DOHH2 (cell line): ENCODE results near the gene TMEM252.

Experiments used
- H3F3A ChIP-seq: fragments of 200-600 bp; sonication (generic), shearing (Covaris generic); 2 replicates; pipeline ENCODE4 v1.6.0; 2016; ENCODE audit warnings: antibody characterized with exemption, mild to moderate bottlenecking; ENCODE audit not compliant: control insufficient read depth, insufficient read depth
- H3K27ac ChIP-seq: fragments of 200-600 bp; sonication (generic); 2 replicates; pipeline ENCODE4 v1.5.1; 2014; ENCODE audit warnings: low read depth, mild to moderate bottlenecking, low read length, moderate library complexity
- H3K27me3 ChIP-seq: fragments of 200-600 bp; sonication (generic); 2 replicates; pipeline ENCODE4 v1.6.1; 2014; ENCODE audit warnings: mild to moderate bottlenecking, low read length, mixed read lengths; ENCODE audit not compliant: control insufficient read depth
- H3K36me3 ChIP-seq: fragments of 200-600 bp; sonication (generic); 2 replicates; pipeline ENCODE4 v1.6.1; 2014; ENCODE audit warnings: mild to moderate bottlenecking, low read length, moderate library complexity, mixed read lengths; ENCODE audit not compliant: control insufficient read depth
- H3K4me1 ChIP-seq: fragments of 200-600 bp; sonication (generic); 2 replicates; pipeline ENCODE4 v1.6.1; 2014; ENCODE audit warnings: mild to moderate bottlenecking, low read length, mixed read lengths; ENCODE audit not compliant: control insufficient read depth
- H3K4me2 ChIP-seq: fragments of 200-600 bp; sonication (generic); 2 replicates; pipeline ENCODE4 v1.6.0; 2014; ENCODE audit warnings: mild to moderate bottlenecking, low read length, moderate library complexity
- H3K4me3 ChIP-seq: fragments of 200-600 bp; sonication (generic); 2 replicates; pipeline ENCODE4 v1.5.1; 2014; ENCODE audit warnings: mild to moderate bottlenecking, low read length, mixed read lengths
- H3K79me2 ChIP-seq: fragments of 200-600 bp; sonication (generic); 2 replicates; pipeline ENCODE4 v1.6.1; 2014; ENCODE audit warnings: mild to moderate bottlenecking, low read length, mixed read lengths; ENCODE audit not compliant: control insufficient read depth
- H3K9me2 ChIP-seq: fragments of 200-600 bp; sonication (generic); replicated peaks from 2 replicates; pipeline ENCODE4 v1.6.1; 2014; ENCODE audit warnings: mild to moderate bottlenecking, low read length, mixed read lengths; ENCODE audit not compliant: control insufficient read depth
- H3K9me3 ChIP-seq: fragments of 200-600 bp; sonication (generic); 2 replicates; pipeline ENCODE4 v1.6.1; 2014; ENCODE audit warnings: antibody characterized with exemption, low read length, mixed read lengths; ENCODE audit not compliant: control insufficient read depth, insufficient read depth
- H4K20me1 ChIP-seq: fragments of 200-600 bp; sonication (generic); 2 replicates; pipeline ENCODE4 v1.6.0; 2014; ENCODE audit warnings: low read depth, mild to moderate bottlenecking, antibody characterized with exemption, low read length, moderate library complexity; ENCODE audit not compliant: control insufficient read depth, insufficient read depth
- EZH2phosphoT487 ChIP-seq: fragments of 200-600 bp; sonication (generic); IDR thresholded peaks from 2 replicates; pipeline ENCODE4 v1.6.1; 2017; ENCODE audit warnings: borderline replicate concordance, mild to moderate bottlenecking, antibody characterized with exemption, low read length, moderate library complexity, mixed read lengths
- TF ChIP-seq, protein P1 (sequence below): fragments of 200-600 bp; sonication (generic); IDR thresholded peaks from one replicate; pipeline ENCODE4 v1.5.1; 2014; ENCODE audit warnings: antibody characterized with exemption, mild to moderate bottlenecking, low read depth, low read length; ENCODE audit not compliant: poor library complexity, severe bottlenecking

TMEM252 gene

DNA sequence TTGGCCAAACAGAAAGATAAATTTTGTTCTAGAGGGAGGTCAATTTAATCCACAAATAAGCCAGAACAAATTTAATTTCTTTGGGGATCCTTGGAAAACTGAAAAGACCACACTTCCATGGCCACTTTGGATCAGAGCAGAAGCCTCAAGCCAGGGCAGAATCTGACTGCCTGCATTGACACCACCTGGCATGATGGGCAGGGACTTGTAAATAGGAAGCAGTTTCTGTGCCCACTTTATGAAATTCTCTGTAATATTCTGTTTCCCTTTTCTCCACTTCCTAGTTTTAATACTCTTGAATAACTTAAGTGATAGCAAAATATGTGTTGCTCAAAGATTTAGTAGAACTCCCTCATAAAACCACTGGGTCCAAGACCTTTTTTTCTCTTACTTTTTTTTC is 6.7 kb upstream of the TMEM252 start:
- Histone ChIP-seq H3K4me2 (no peak overlapping the region; the same call in 1 of the 2 replicates), H3K4me3 (no peak overlapping the region), H4K20me1 (no peaks in the 10 kb centered on the region), H3K36me3 (no peaks in the 10 kb centered on the region), H3K27me3 (0 out of 2 replicates have a peak, but pooled peaks cover 3% of the 10 kb centered on the region), H3K27ac (no peak overlapping the region), H3K9me3 (no peaks in the 10 kb centered on the region), H3K9me2 (no peaks in the 10 kb centered on the region), H3K4me1 (peaks cover 22% of the 10 kb centered on the region), H3F3A (no peaks in the 10 kb centered on the region), H3K79me2 (no peaks in the 10 kb centered on the region)
- no peak for TF ChIP-seq EZH2phosphoT487
- TF ChIP-seq, protein P1, sequence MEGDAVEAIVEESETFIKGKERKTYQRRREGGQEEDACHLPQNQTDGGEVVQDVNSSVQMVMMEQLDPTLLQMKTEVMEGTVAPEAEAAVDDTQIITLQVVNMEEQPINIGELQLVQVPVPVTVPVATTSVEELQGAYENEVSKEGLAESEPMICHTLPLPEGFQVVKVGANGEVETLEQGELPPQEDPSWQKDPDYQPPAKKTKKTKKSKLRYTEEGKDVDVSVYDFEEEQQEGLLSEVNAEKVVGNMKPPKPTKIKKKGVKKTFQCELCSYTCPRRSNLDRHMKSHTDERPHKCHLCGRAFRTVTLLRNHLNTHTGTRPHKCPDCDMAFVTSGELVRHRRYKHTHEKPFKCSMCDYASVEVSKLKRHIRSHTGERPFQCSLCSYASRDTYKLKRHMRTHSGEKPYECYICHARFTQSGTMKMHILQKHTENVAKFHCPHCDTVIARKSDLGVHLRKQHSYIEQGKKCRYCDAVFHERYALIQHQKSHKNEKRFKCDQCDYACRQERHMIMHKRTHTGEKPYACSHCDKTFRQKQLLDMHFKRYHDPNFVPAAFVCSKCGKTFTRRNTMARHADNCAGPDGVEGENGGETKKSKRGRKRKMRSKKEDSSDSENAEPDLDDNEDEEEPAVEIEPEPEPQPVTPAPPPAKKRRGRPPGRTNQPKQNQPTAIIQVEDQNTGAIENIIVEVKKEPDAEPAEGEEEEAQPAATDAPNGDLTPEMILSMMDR = no peak

DNA sequence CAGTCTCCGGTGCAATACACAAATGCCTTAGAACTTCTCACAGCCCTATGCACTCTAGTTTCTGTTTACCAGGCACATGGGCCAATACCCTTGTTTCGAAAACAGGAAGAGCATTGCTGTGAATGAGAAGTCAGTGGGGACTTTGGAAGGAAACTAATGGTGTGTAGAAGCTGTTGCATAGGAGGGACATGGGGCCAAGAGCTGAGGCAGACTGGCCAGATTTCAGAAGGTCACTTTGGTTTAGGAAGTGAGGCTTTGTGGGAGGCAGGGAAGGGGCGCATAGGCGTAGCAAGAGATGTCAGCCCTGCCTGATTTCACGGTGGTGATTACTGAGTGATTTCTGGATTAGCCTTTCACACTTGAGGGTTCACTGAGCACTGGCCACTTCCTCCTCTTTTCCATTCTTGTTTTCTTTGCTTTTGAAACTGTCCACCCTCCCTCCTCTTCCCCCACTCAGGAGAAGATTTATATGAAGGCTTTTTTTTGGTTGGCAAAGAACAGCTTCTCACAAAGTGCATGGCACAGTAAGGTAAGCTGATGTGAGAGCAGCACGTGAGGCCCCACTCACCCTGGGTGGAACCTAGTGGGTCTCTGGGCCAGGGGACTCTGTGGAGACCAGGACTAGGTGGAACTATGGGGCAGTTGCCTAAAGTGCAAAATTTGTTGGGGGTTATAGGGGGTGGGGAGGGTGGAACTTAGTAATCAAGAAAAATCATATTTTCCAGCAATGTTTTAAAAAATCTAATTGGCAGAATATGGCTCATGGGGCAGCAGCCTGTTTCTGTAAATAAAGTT is 6.1 kb upstream of the TMEM252 start:
- Histone ChIP-seq H3K4me2 (peak overlapping the region; percentile 15), H3K27me3 (0 out of 2 replicates have a peak, but pooled peaks cover 3% of the 10 kb centered on the region), H3K4me1 (peaks cover 22% of the 10 kb centered on the region), H3K36me3 (no peaks in the 10 kb centered on the region), H3K4me3 (peak overlapping the region; percentile 2; the same call in 1 of the 2 replicates), H3K79me2 (no peaks in the 10 kb centered on the region), H3F3A (no peaks in the 10 kb centered on the region), H3K9me2 (no peaks in the 10 kb centered on the region), H3K9me3 (no peaks in the 10 kb centered on the region), H4K20me1 (no peaks in the 10 kb centered on the region), H3K27ac (no peak overlapping the region)
- no peak for TF ChIP-seq EZH2phosphoT487
- TF ChIP-seq, protein P1 = no peak

DNA sequence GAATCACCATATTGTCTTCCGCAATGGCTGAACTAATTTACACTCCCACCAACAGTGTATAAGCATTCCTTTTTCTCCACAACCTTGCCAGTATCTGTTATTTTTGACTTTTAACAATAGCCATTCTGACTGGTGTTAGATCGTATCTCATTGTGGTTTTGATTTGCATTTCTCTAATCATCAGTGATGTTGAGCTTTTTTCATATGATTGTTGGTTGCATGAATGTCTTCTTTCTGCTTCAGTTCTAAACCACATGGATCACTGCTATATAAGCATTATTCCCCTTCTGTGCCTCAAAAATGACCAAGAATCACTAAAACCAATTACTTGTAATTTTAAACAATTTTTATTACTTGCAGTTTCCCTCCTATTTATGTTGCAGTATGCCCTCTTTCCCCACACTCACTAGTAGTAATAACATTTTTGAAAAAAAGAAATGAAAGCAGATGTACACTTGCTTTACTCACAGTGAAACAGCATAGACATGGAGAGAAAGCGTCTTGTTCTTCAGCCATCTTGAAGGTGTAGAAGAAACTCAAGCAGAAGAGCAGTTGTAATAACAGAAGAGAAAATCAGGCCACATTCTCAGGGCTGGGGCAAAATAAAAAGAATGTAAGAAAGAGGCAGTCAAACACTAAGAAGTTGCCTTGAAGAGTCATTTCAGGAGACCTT is 4.5 kb upstream of the TMEM252 start:
- no peaks in the 10 kb centered on the region for H4K20me1 ChIP-seq
- TF ChIP-seq, protein P1 = no peak
- no peak for TF ChIP-seq EZH2phosphoT487
- no peaks in the 10 kb centered on the region for H3K9me3 ChIP-seq
- H3F3A ChIP-seq = no peaks in the 10 kb centered on the region
- no peak overlapping the region for H3K4me2 ChIP-seq
- no peak overlapping the region for H3K27ac ChIP-seq
- no peaks in the 10 kb centered on the region for H3K9me2 ChIP-seq
- no peak overlapping the region for H3K4me3 ChIP-seq
- 0 out of 2 replicates have a peak, but pooled peaks cover 3% of the 10 kb centered on the region for H3K27me3 ChIP-seq
- no peaks in the 10 kb centered on the region for H3K36me3 ChIP-seq
- H3K4me1 ChIP-seq = peaks cover 22% of the 10 kb centered on the region
- no peaks in the 10 kb centered on the region for H3K79me2 ChIP-seq
